HEK293 (cell line): ENCODE measurements around the gene RPS6KA5.

ENCODE experiments used
- BCL11A ChIP-seq: fragments of 450-650 bp; formaldehyde crosslinking; IDR thresholded peaks from 2 replicates; pipeline ENCODE4 v1.5.1; 2016; ENCODE audit warnings: low read depth, missing biosample characterization, missing genetic modification characterization
- MZF1 ChIP-seq: fragments of 450-650 bp; formaldehyde crosslinking; IDR thresholded peaks from 2 replicates; pipeline ENCODE4 v1.5.1; 2017; ENCODE audit warnings: missing biosample characterization, missing genetic modification characterization, borderline replicate concordance
- PRDM2 ChIP-seq: fragments of 450-650 bp; formaldehyde crosslinking; IDR thresholded peaks from 2 replicates; pipeline ENCODE4 v1.5.1; 2016; ENCODE audit warnings: missing biosample characterization, missing genetic modification characterization, borderline replicate concordance
- PRDM6 ChIP-seq: fragments of 450-650 bp; formaldehyde crosslinking; IDR thresholded peaks from 2 replicates; pipeline ENCODE4 v1.5.1; 2017; ENCODE audit warnings: missing biosample characterization, missing genetic modification characterization
- RBAK ChIP-seq: fragments of 450-650 bp; formaldehyde crosslinking; IDR thresholded peaks from 2 replicates; pipeline ENCODE4 v1.5.1; 2016; ENCODE audit warnings: missing biosample characterization, missing genetic modification characterization
- SCRT1 ChIP-seq: fragments of 450-650 bp; formaldehyde crosslinking; IDR thresholded peaks from 2 replicates; pipeline ENCODE4 v1.5.1; 2016; ENCODE audit warnings: missing biosample characterization, missing genetic modification characterization, borderline replicate concordance
- SETDB1 ChIP-seq: IDR thresholded peaks from one replicate; pipeline ENCODE4 v1.6.1; 2017; ENCODE audit warnings: mild to moderate bottlenecking, low read length, moderate library complexity, mixed read lengths; ENCODE audit not compliant: insufficient read length
- ZBTB1 ChIP-seq: fragments of 450-650 bp; formaldehyde crosslinking; IDR thresholded peaks from 2 replicates; pipeline ENCODE4 v1.5.1; 2016; ENCODE audit warnings: missing biosample characterization, missing genetic modification characterization
- ZBTB49 ChIP-seq: fragments of 450-650 bp; formaldehyde crosslinking; IDR thresholded peaks from 2 replicates; pipeline ENCODE4 v1.5.1; 2016; ENCODE audit warnings: missing biosample characterization, missing genetic modification characterization, low read depth
- ZIC2 ChIP-seq: fragments of 450-650 bp; formaldehyde crosslinking; IDR thresholded peaks from 2 replicates; pipeline ENCODE4 v1.5.1; 2016; ENCODE audit warnings: missing biosample characterization, missing genetic modification characterization
- ZNF10 ChIP-seq: fragments of 450-650 bp; formaldehyde crosslinking; IDR thresholded peaks from 2 replicates; pipeline ENCODE4 v1.5.1; 2017; ENCODE audit warnings: missing biosample characterization, missing genetic modification characterization
- ZNF112 ChIP-seq: fragments of 450-650 bp; formaldehyde crosslinking; IDR thresholded peaks from 2 replicates; pipeline ENCODE4 v1.5.0; 2017; ENCODE audit warnings: missing biosample characterization, missing genetic modification characterization
- ZNF184 ChIP-seq: fragments of 450-650 bp; IDR thresholded peaks from 2 replicates; pipeline ENCODE4 v1.5.1; 2018; ENCODE audit warnings: missing biosample characterization, mild to moderate bottlenecking, missing genetic modification characterization
- ZNF223 ChIP-seq: fragments of 450-650 bp; formaldehyde crosslinking; IDR thresholded peaks from 2 replicates; pipeline ENCODE4 v1.5.1; 2016; ENCODE audit warnings: missing biosample characterization, missing genetic modification characterization
- ZNF266 ChIP-seq: fragments of 450-650 bp; formaldehyde crosslinking; IDR thresholded peaks from 2 replicates; pipeline ENCODE4 v1.5.1; 2016; ENCODE audit warnings: missing biosample characterization, missing genetic modification characterization, low read depth
- ZNF341 ChIP-seq: fragments of 450-650 bp; formaldehyde crosslinking; IDR thresholded peaks from 2 replicates; pipeline ENCODE4; 2016; ENCODE audit warnings: low read depth, missing biosample characterization, missing genetic modification characterization
- ZNF391 ChIP-seq: fragments of 450-650 bp; formaldehyde crosslinking; IDR thresholded peaks from 2 replicates; pipeline ENCODE4 v1.5.1; 2016; ENCODE audit warnings: low read depth, missing biosample characterization, missing genetic modification characterization, borderline replicate concordance
- ZNF404 ChIP-seq: fragments of 450-650 bp; formaldehyde crosslinking; IDR thresholded peaks from 2 replicates; pipeline ENCODE4 v1.5.1; 2017; ENCODE audit warnings: missing biosample characterization, missing genetic modification characterization
- ZNF473 ChIP-seq: fragments of 450-650 bp; formaldehyde crosslinking; IDR thresholded peaks from 2 replicates; pipeline ENCODE4 v1.5.1; 2017; ENCODE audit warnings: missing biosample characterization, missing genetic modification characterization
- ZNF560 ChIP-seq: fragments of 450-650 bp; formaldehyde crosslinking; IDR thresholded peaks from 2 replicates; pipeline ENCODE4 v1.5.1; 2017; ENCODE audit warnings: missing biosample characterization, missing genetic modification characterization, borderline replicate concordance
- ZNF596 ChIP-seq: fragments of 450-650 bp; IDR thresholded peaks from 2 replicates; pipeline ENCODE4 v1.5.0; 2018; ENCODE audit warnings: missing biosample characterization, mild to moderate bottlenecking, missing genetic modification characterization, moderate library complexity
- ZNF623 ChIP-seq: fragments of 450-650 bp; formaldehyde crosslinking; IDR thresholded peaks from 2 replicates; pipeline ENCODE4 v1.5.1; 2016; ENCODE audit warnings: missing biosample characterization, missing genetic modification characterization
- ZNF645 ChIP-seq: fragments of 450-650 bp; formaldehyde crosslinking; IDR thresholded peaks from 2 replicates; pipeline ENCODE4; 2016; ENCODE audit warnings: missing biosample characterization, missing genetic modification characterization
- ZNF677 ChIP-seq: fragments of 450-650 bp; IDR thresholded peaks from 2 replicates; pipeline ENCODE4 v1.5.0; 2018; ENCODE audit warnings: missing biosample characterization, mild to moderate bottlenecking, missing genetic modification characterization, moderate library complexity
- ZNF785 ChIP-seq: fragments of 450-650 bp; formaldehyde crosslinking; IDR thresholded peaks from 2 replicates; pipeline ENCODE4 v1.5.1; 2016; ENCODE audit warnings: missing biosample characterization, missing genetic modification characterization
- ZNF830 ChIP-seq: fragments of 450-650 bp; IDR thresholded peaks from 2 replicates; pipeline ENCODE4 v1.5.0; 2018; ENCODE audit warnings: missing biosample characterization, missing genetic modification characterization, low read depth, mild to moderate bottlenecking, moderate library complexity
- ZNF843 ChIP-seq: fragments of 450-650 bp; formaldehyde crosslinking; IDR thresholded peaks from 2 replicates; pipeline ENCODE4 v1.5.1; 2016; ENCODE audit warnings: missing biosample characterization, missing genetic modification characterization
- ZSCAN23 ChIP-seq: fragments of 450-650 bp; formaldehyde crosslinking; IDR thresholded peaks from 2 replicates; pipeline ENCODE4 v1.5.1; 2016; ENCODE audit warnings: missing biosample characterization, missing genetic modification characterization

The RPS6KA5 gene

GRCh38 chr14:91060351-91061055 is at the start of gene RPS6KA5 (continued):
- TF ChIP-seq ZNF785 = no peak
- no peak for TF ChIP-seq ZNF623 (tag by site-specific recombination)
- TF ChIP-seq MZF1 (tag by site-specific recombination) = no peak
- TF ChIP-seq ZNF184 (tag by site-specific recombination) = no peak
- TF ChIP-seq ZNF645 (tag by site-specific recombination) = no peak
- no peak for TF ChIP-seq RBAK
- TF ChIP-seq ZNF341 (tag by site-specific recombination) = peak; percentile 93
- TF ChIP-seq ZNF830 (tag by site-specific recombination) = no peak
- TF ChIP-seq ZNF10 = peak; percentile 71; the same call in 1 of the 2 replicates
- TF ChIP-seq ZBTB1 (tag by site-specific recombination) = no peak
- TF ChIP-seq ZBTB49 = no peak
- TF ChIP-seq ZNF223 (tag by site-specific recombination) = no peak
- TF ChIP-seq ZNF843 (tag by site-specific recombination) = peak; percentile 75; the same call in 1 of the 2 replicates
- no peak for TF ChIP-seq ZNF112 (tag by site-specific recombination)
- TF ChIP-seq PRDM2 (tag by site-specific recombination) = no peak
- no peak for TF ChIP-seq ZNF596
- no peak; the same call in 1 of the 2 replicates for TF ChIP-seq BCL11A
- no peak for TF ChIP-seq ZNF560 (tag by site-specific recombination)
- TF ChIP-seq PRDM6 (tag by site-specific recombination) = no peak
- peak; percentile 85; the same call in 1 of the 2 replicates for TF ChIP-seq ZNF391
- TF ChIP-seq ZSCAN23 (tag by site-specific recombination) = no peak; the same call in 1 of the 2 replicates
- no peak for TF ChIP-seq ZNF677 (tag by site-specific recombination)
- TF ChIP-seq ZNF473 (tag by site-specific recombination) = no peak
- no peak for TF ChIP-seq SETDB1
- no peak for TF ChIP-seq ZNF266 (tag by site-specific recombination)
- peak; percentile 67 for TF ChIP-seq ZIC2 (tag by site-specific recombination)
- no peak for TF ChIP-seq ZNF404 (tag by site-specific recombination)
- TF ChIP-seq SCRT1 (tag by site-specific recombination) = no peak
